ENCODE results near the gene CAMKMT.
"Not testable (repeated sequence)": the region's sequence is repeated elsewhere in the genome, so short reads cannot be mapped to it uniquely, and the experiment has no call there.

The CAMKMT gene

GRCh38 chr2:44362207-44363015 is 664 bp downstream of the CAMKMT start:
- peak; percentile 17 to 35 for DNase-seq

- no peak for DNase-seq
Observed at GRCh38 chr2:44364604-44365003, 2.9 kb downstream of the CAMKMT start.

GRCh38 chr2:44367591-44367990 is 5.8 kb downstream of the CAMKMT start:
- DNase-seq = no peak

DNA sequence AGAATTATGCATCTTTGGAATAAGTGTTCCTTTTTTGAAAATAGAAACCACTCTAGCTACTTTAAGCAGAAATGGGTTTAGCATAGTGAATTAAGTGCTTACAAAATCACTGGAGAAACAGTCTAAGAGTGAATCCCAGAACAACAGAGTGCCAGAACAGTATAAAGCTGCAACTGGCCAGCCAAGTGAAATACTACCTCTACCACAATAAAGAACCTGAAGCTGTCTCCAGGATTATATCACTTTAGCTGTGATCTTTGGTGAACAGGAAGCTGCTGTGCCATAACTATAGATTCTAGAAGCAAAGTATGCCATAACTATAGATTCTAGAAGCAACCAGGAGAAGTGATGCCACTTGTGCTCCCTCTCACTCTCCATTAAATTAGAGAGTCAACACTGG is 7.6 kb downstream of the CAMKMT start:
- no peak for DNase-seq

DNA sequence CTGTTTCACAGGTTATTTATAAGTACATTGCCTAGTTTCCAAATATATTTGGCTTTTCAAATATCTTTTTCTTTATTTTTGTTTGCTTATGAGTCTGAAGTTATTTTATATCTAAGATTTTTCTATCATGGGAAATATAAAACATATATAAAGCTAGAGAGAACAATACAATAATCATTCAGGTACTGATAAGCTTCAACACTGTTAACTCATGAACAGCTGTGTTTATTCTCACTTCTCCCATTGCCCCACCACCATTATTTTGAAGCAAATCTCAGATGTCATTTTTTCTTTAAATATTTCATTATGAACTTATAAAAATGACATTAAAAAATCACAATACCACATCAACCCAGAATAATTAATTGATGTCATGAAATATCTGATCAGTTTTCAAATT is 9.7 kb downstream of the CAMKMT start:
- DNase-seq = no peak

DNA sequence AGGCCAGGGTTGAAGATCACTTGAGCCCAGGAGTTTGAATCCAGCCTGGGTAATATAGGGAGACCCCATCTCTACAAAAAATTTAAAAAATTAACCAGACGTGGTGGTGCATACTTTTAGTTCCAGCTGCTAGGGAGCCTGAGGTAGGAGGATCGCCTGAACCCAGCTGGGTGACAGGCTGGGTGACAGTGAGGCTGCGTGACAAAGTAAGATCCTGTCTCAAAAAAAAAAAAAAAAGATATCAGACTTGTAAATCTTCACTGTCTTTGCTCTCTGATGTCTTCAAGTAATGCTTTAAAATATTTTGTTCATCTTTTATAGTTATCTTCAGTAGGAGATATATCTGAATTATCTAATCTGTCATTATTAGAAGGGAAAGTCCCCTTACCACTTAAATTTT is 10.5 kb downstream of the CAMKMT start:
- DNase-seq = no peak

GRCh38 chr2:44377486-44377885 is 15.7 kb downstream of the CAMKMT start:
- DNase-seq = no peak

DNA sequence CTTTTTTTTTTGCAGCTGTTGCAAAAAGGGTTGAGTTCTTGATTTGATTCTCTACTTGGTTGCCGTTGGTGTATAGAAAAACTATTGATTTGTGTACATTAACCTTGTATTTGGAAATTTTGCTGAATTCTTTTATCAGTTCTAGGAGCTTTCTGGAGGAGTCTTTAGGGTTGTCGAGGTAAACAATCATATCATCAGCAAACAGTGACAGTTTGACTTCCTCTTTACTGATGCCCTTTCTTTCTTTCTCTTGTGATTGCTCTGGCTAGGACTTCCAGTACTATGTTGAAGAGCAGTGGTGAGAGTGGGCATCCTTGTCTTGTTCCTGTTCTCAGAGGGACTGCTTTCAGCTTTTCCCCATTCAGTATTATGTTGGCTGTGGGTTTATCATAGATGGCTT is 23.5 kb downstream of the CAMKMT start:
- DNase-seq = not testable (repeated sequence)

- DNase-seq = no peak
Observed at GRCh38 chr2:44388877-44389276, 27.1 kb downstream of the CAMKMT start.

DNA sequence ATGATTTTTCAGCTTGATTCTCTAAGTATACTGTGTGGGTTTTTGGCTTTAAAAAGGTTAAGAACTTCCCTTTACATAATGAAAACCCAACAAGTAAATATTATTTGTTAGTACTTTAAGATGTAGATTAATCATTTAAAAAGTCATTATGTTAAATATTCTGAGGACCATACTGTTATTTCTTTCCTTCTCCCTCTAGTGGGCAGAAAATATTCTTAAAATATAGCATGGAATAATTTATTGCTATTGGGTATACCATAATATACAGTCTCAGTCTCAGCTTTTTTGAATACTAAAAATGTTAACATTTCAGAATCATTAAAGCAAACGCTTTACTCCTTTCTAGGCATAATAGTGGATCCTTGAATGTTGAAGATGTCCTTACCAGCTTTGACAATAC is 28.1 kb downstream of the CAMKMT start:
- no peak for DNase-seq

DNA sequence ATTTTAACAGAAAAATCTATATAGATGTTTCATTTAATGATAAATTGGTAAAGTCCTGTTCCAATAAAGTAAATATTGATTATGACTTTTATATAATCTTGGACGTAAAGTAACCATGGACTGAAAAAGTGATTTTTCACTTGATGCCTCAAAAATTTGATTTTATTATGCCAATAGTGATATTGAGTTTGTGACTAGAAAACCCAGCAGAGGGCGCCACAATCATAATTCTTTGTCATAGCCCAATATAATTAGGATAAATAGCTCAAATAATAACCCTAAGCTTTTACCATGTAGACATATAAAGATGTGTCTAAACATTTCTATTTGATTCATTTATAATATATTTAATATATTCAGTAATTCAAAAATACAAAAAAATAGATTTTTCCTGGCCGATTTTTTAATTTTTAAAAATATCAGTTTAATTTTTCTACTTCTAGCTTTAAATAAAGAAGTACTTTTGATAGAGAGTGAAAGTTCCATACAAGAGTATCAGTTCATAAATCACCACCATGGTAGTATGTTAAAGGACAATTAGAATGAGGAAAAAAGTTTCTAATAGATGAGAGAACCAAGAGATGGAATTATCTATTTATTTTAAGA is 30.7 kb downstream of the CAMKMT start:
- DNase-seq = peak; percentile 24 to 50

DNA sequence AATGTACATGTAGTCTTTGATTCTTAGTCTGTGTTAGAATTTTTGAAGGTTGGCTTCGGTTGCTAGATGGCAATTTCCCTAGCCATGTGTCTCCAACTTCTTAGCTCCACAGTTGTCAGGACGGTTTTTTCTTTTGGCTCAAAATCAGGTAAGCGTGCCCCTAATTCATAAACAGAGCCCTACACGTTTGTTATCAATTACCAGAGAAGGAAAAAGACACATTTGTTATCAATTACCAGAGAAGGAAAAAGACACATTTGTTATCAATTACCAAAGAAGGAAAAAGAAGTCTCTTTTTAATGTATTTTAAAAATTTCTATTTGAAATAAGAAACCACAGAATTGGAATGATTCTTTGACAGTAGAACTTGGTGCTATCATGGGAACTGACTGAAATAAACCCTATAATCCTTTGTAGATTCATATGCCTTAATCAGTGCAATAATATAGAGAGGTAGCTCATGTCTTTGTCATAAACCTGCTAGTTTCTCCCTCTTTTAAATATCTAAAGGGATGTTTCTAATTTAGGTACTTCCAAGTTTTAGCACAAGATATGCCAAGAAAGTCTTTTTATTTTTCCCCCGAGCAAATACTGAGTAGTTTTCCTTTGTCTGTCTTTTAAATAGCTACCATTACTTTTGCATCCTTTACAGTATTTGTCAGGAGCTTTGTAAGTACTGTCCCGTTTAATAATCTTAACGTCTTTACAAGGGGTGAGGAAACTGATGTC is 35.9 kb downstream of the CAMKMT start:
- DNase-seq = no peak

DNA sequence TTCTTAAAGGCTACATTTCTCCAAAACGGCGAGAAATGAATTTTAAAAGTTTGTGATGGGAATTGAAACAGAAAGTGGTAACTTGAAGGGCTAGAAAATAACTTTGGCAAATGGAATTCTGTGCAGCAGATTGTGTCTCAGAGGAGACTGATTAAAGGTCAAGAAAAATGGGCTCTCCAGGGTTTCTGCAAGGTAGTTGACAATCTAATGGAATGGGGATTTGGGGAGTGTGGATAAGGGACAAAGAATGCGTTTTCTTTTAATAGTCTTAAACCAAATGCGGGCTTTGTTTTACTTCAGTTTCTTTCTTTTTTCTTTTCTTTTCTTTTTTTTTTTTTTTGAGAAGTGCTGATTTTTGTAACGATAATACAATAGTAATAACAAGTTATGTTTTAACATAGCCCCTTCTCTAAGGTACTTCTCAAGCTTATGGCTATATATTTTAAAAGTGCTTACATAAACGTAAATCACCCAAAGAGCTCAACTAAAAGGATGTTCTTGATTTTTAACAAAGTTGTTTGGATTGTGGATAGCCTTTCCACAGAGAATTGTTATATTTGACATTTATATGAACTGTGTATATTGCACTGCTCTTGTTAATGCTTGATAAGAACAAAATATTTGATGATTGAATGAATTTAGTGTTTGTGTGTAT is 36.6 kb downstream of the CAMKMT start:
- no peak for DNase-seq

GRCh38 chr2:44420725-44421124 is 59.0 kb downstream of the CAMKMT start:
- no peak for DNase-seq

DNA sequence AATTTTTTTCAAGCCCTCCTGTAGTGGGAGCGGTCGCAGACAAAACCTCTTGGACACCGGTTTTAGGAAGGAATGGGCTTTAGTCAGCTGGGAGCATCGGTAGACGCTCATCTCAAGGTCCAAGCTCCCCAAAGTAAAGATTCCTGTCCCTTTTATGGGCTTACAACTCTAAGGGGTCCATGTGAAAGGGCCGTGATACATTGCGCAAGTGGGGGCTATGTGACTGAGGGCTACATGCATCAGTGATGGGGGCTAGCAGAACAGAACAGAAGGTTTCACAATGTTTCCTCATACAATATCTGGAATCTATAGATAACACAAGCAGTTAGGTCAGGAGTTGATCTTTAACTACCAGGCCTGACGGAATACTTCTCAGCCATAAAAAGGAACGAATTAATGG is 62.5 kb downstream of the CAMKMT start:
- DNase-seq = no peak

- no peak for DNase-seq
Observed at GRCh38 chr2:44429034-44429433, 67.3 kb downstream of the CAMKMT start.

DNA sequence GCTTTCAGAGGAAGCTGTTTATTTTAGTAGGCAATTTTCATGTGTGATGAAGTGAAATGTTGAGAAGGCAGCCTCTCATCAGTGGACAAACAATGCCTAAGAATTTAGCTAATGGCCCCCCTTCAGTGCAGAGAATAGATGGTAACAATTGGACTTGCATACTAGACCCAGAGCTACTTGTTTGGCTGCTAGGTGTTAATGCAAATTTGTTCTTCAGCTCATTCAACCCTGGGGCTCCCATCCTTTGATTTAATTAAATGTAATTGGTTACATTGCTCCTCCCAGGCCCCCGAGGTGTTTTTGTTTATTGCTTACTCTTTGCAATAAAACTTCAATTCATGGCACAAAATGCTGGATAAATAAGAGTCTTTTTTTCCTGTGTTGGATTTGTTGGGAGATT is 68.6 kb downstream of the CAMKMT start:
- no peak for DNase-seq

DNA sequence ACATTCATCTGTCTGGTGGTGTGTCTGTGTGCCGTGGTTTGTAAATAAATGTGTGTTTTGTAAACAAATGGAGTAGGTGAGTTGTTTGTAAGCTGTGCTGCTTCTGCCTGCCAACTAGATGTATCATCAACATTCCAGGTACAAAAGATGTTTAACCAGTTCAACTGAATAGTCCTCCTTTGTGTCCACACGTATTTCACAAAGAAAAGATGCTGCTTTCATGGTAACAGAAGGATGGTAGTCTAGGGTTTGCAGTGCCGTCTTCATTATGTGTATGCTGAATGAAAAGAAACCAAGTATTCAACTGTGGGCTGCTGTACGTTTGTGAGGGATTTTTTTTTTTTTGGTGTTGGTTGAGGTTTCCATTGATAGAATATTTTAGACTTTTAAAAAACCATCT is 72.1 kb downstream of the CAMKMT start:
- DNase-seq = no peak

DNA sequence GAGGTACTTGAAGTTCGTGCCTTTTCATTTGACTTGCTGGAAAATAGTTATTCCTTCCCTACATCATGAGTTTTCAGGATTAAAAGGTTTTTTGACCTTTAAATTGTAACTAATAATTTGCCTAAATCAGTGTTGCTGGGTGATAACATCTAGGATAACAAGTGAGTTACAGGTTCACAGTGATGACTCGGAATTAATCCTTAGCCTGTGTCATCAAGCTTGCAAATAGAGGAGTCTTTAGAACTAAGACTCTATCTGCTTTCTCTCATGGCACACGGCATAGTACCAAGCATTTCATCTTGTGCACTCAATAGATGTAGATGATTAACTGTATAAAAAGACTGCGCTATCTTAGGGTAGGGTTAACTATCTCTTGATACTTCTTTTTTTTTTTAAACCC is 79.5 kb downstream of the CAMKMT start:
- DNase-seq = no peak

DNA sequence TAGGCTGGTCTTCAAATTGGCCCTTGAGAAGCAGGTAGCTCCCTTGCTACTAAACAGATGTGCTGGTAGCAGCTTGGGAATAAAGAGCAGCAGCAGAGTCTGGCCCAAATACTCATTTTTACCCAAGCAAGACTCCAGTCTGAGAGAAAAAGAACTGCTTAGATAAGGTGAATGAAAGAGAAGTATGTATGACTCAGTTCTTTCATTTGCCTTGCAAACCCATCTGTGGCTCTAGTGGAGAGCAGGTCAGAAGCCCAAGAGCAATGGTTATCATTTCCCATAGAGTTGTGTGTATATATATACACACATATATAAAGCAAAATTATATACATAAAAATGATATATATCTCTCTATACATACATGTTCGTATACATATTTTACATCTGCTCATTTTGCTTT is 80.3 kb downstream of the CAMKMT start:
- DNase-seq = no peak

DNA sequence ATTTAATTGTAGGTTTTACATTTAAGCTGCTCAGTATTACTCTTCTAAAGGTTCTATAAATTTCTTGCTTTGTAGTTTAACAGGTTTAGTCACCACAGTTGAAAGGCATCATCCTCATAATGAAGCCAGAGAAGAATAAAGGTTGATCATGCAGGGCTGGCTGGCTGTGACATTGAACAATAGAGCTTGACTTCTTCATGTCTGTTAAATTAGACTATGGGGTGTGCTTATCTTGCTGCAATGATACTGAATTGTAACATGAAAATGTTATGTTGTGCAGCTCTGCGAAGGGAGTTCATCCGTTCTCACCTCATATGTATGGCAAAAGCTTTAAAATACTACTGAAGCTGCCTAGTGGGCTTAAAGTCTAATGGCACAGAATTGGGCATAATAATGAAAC is 81.8 kb downstream of the CAMKMT start:
- DNase-seq = no peak

GRCh38 chr2:44444881-44445280 is 83.1 kb downstream of the CAMKMT start:
- DNase-seq = no peak

DNA sequence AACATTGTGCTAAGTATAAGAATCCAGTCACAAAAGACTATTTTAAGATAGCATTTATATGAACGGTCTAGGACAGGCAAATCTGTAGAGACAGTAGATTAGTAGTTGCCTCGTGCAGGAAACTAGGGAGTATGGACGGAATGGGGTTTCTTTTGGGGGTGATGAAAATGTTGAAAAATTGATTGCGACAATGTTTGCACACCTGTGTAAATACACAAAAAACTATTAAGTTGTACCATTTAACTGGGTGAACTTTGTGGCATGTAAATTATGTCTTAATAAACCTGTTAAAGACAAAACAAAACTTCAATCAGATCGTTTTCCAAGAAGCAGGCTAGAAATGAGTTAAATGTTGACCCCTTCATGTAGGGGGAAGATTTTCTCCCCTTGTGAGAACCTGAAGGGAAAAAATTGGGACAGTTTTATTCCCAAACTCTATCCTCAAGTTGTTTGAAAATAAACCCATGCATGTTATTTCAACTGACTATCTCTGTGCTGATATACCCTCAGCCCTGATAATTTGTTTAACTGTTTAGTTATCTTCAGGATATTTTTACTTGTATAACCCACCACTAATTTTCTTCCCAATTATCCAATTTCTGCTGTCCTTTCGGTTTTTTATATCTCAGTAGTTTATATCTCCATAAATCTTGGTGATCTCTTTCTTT is 87.2 kb downstream of the CAMKMT start:
- no peak for DNase-seq

Data from CD4-positive, alpha-beta T cell treated with Interleukin-4 for 1 hour (primary cell).